GM21576 (cell line): ENCODE results near the gene PIAS1.

Experiments
- ATAC-seq: cut with Tn5 transposase; IDR thresholded peaks from one replicate; pipeline ENCODE4 v1.9.1; 2021; ENCODE audit warnings: mild to moderate bottlenecking, moderate library complexity; ENCODE audit not compliant: unreplicated experiment

The PIAS1 gene

GRCh38 chr15:68173119-68173518 is 119.0 kb downstream of the PIAS1 start:
- ATAC-seq, result no peak

- no peak for ATAC-seq
Observed at GRCh38 chr15:68175526-68175925, 121.4 kb downstream of the PIAS1 start.

- ATAC-seq, result no peak
Observed at GRCh38 chr15:68176601-68177000, 122.5 kb downstream of the PIAS1 start.

GRCh38 chr15:68177742-68178141 is 123.6 kb downstream of the PIAS1 start:
- no peak for ATAC-seq

GRCh38 chr15:68183616-68184315 is 129.7 kb downstream of the PIAS1 start:
- ATAC-seq, result no peak

- ATAC-seq, result no peak
Observed at GRCh38 chr15:68184616-68185480, 130.7 kb downstream of the PIAS1 start.

GRCh38 chr15:68186671-68187397 is 132.7 kb downstream of the PIAS1 start:
- no peak for ATAC-seq

- ATAC-seq, result no peak
Observed at GRCh38 chr15:68187559-68187958, 133.4 kb downstream of the PIAS1 start.

- ATAC-seq, result no peak
Observed at GRCh38 chr15:68188647-68189046, 134.5 kb downstream of the PIAS1 start.

GRCh38 chr15:68190048-68190447 is 135.9 kb downstream of the PIAS1 start:
- no peak for ATAC-seq

GRCh38 chr15:68191555-68191954 is 137.4 kb downstream of the PIAS1 start:
- ATAC-seq, result no peak

GRCh38 chr15:68192117-68192516 is 138.0 kb downstream of the PIAS1 start:
- no peak for ATAC-seq

- no peak for ATAC-seq
Observed at GRCh38 chr15:68192804-68193486, 138.8 kb downstream of the PIAS1 start.

GRCh38 chr15:68195336-68196112 is 141.4 kb downstream of the PIAS1 start:
- ATAC-seq, result no peak

- ATAC-seq, result no peak
Observed at GRCh38 chr15:68196445-68197169, 142.5 kb downstream of the PIAS1 start.

GRCh38 chr15:68197170-68197492 is 143.0 kb downstream of the PIAS1 start:
- ATAC-seq, result no peak

GRCh38 chr15:68197661-68198437 is 143.7 kb downstream of the PIAS1 start:
- no peak for ATAC-seq

- no peak for ATAC-seq
Observed at GRCh38 chr15:68199340-68199739, 145.2 kb downstream of the PIAS1 start.
